ENCODE results near the gene PPM1A. TPM values are rescaled to one million over a fixed set of nuclear protein-coding genes. Genes with fewer than 3 reads are reported as not detected.
A peak's percentile ranks its signal among the peaks of the same experiment; 100 is the strongest.

PPM1A gene
- total RNA-seq, 4 donors from 2014 or later = 81.2 to 107 (median 86.1) TPM

GRCh38 chr14:60254176-60254575 lies 5.2 kb downstream of the PPM1A start:
- H3K27me3 ChIP-seq = no peaks in the 10 kb centered on the region
- H3K4me3 ChIP-seq = no peak overlapping the region
- TF ChIP-seq POLR2A (IDR thresholded peaks at IDR 0.05) = no peak
- TF ChIP-seq CTCF (IDR thresholded peaks at IDR 0.05 in 4 of 5, conservative IDR thresholded peaks at IDR 0.05 in 1 of 5) = no peak
- peaks cover 73 to 82% of the 10 kb centered on the region in 2 donors for H3K4me1 ChIP-seq
- H3K27ac ChIP-seq = no peak overlapping the region
- intact Hi-C loops (cut with DNase I; ENCODE audit: low total_unique reads) = loop anchor here (5.0 to 10.0 kb wide), 3 partner anchors 73 to 1443 kb away; partner anchors contain the start of gene HIF1A
- no peak for DNase-seq
- no peak for ATAC-seq
- in situ Hi-C loops (cut with MboI; ENCODE audit: low sequenced_read_pairs in 4 of 4) = loop anchor here in 1 of 4 donors (10.0 kb wide), 1 partner anchor 159 kb away; the partner anchor contains the start of gene PCNX4
- no peaks in the 10 kb centered on the region for H3K9me3 ChIP-seq
- no peaks in the 10 kb centered on the region for H3K36me3 ChIP-seq

GRCh38 chr14:60257865-60258264 lies 8.8 kb downstream of the PPM1A start:
- in situ Hi-C loops (cut with MboI; ENCODE audit: low sequenced_read_pairs in 4 of 4) = loop anchor here in 1 of 4 donors (10.0 kb wide), 1 partner anchor 163 kb away; the partner anchor contains the start of gene PCNX4
- H3K27ac ChIP-seq = peak overlapping the region in 1 of 4 donors; percentile 5
- no peaks in the 10 kb centered on the region for H3K36me3 ChIP-seq
- H3K9me3 ChIP-seq = no peaks in the 10 kb centered on the region
- DNase-seq (no peak), ATAC-seq (no peak)
- intact Hi-C loops (cut with DNase I; ENCODE audit: low total_unique reads) = loop anchor here (10.0 kb wide), 1 partner anchor 867 kb away; no protein-coding TSS in a partner anchor
- no peak overlapping the region for H3K4me3 ChIP-seq
- H3K27me3 ChIP-seq = no peaks in the 10 kb centered on the region
- TF ChIP-seq CTCF (IDR thresholded peaks at IDR 0.05 in 4 of 5, conservative IDR thresholded peaks at IDR 0.05 in 1 of 5) (no peak), POLR2A (IDR thresholded peaks at IDR 0.05) (no peak)
- H3K4me1 ChIP-seq = peaks cover 73 to 77% of the 10 kb centered on the region in 2 donors

- Histone ChIP-seq H3K27ac (peak overlapping the region in 1 of 4 donors; percentile 14), H3K36me3 (no peaks in the 10 kb centered on the region), H3K27me3 (no peaks in the 10 kb centered on the region), H3K4me1 (peaks cover 23 to 48% of the 10 kb centered on the region in 2 donors), H3K9me3 (no peaks in the 10 kb centered on the region), H3K4me3 (no peak overlapping the region)
- in situ Hi-C loops (cut with MboI; ENCODE audit: low sequenced_read_pairs in 4 of 4) = no loop called here
- intact Hi-C loops (cut with DNase I; ENCODE audit: low total_unique reads) = no loop called here
- ATAC-seq (no peak), DNase-seq (no peak)
- no peak for TF ChIP-seq POLR2A (IDR thresholded peaks at IDR 0.05)
- TF ChIP-seq CTCF (IDR thresholded peaks at IDR 0.05 in 4 of 5, conservative IDR thresholded peaks at IDR 0.05 in 1 of 5) = no peak
Measured at GRCh38 chr14:60265163-60265562, 16.1 kb downstream of the PPM1A start.

GRCh38 chr14:60266021-60266937 lies 17.3 kb downstream of the PPM1A start:
- no peak overlapping the region for H3K4me3 ChIP-seq
- H3K27me3 ChIP-seq = no peaks in the 10 kb centered on the region
- in situ Hi-C loops (cut with MboI; ENCODE audit: low sequenced_read_pairs in 4 of 4) (no loop called here), intact Hi-C loops (cut with DNase I; ENCODE audit: low total_unique reads) (no loop called here)
- ATAC-seq (no peak), DNase-seq (no peak)
- peak overlapping the region in 1 of 4 donors; percentile 11 for H3K27ac ChIP-seq
- H3K36me3 ChIP-seq = no peaks in the 10 kb centered on the region
- peak in 4 of 5 experiments; percentile 19 to 46 (median 27) for TF ChIP-seq CTCF (IDR thresholded peaks at IDR 0.05 in 4 of 5, conservative IDR thresholded peaks at IDR 0.05 in 1 of 5)
- no peak for TF ChIP-seq POLR2A (IDR thresholded peaks at IDR 0.05)
- no peaks in the 10 kb centered on the region for H3K9me3 ChIP-seq
- peaks cover 15 to 45% of the 10 kb centered on the region in 2 donors for H3K4me1 ChIP-seq

Measured in gastrocnemius medialis (tissue), 4 donors.